Islet precursor cell (in vitro differentiated cells): Measurements from ENCODE around the gene GSX1.
"Not testable (repeated sequence)": the region's sequence is repeated elsewhere in the genome, so short reads cannot be mapped to it uniquely, and the experiment has no call there.

ENCODE experiments used
- DNase-seq: peaks from one replicate; pipeline ENCODE4 v3.0.0-alpha.2; 2018

The GSX1 gene

DNA sequence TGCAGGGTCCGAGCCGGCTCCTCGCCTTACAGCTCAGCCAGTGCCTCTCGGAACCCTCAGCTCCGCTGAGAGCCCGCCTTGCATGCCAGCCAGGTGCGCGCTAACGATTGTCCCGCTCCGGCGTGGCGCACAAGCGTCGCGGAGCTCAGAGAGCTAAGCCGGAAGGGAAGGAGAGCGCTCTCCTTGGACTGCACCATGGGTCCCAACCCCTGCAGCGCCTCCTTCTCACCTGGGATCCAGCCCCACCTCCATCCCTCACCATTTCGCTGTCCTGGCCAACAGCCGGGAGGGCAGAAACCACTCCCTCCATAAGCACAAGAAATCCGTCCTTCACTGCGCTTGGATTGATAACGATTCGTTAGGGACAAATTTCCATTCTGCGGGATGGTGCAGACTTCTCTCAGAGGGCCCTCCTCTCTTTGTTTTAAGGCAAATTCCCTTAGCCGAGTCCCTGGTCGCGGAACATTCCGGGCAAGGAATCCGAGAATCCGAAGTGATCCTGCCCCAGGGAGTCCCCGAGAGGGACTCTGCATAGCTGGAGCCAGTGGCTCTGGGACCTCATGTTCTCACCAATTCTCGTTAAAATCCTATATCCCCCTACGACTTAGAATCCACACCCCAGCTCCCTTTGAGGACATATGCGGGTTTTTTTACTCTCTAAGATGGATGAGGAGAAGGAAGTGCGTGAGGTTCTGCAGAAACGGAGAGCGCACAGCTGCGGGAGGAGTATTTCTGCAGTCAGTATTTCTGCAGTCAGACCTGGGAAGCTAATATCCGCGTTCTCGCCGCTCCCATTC lies 2.8 kb downstream of the GSX1 start:
- DNase-seq, result no peak

DNA sequence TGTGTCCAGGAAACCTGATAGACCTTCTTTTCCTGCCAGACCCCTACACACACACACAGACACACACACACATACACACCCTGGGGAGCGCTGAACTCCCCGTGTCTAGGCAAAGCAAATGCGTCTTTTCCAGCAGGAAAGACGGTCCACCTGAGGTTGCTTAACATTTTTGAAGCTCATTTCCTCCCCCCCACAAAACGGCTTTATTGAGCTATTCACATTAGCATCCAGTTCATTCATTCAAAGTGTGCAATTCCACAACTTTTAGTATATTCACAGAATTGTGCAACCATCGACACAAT lies 3.4 kb downstream of the GSX1 start:
- no peak for DNase-seq

DNA sequence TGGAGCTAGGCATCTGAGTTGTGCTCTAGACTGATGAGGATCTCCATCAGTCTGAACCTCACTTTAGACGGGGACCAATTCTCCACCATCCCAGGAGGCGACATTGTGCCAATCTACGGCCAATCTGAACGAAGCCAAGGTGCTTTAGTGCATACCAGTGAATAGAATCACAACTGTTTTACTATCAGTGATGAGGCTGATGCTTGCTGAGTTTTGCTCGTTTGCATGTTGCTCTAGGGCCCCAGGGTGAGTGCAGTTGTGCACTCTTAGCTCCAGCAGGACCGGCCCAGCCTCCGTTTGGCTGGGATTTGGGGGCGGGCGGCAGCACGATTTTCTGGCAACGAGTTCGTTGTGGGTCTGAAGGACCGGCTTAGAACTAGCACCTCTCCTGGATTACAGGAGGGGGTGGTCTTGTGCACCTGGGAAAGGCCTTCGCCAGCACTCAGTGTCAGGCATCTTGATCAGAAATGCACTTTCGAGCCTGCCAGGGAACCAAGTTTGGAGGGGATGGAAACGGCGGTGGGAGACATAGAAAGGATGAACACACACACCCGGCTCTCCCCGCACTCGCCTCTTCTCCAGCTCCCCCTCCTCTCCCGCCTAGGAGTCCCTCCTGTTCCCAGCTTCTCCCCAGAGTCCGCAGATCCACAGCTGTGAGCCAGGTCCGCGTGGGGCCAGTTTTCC lies 4.4 kb downstream of the GSX1 start:
- DNase-seq, result no peak

DNA sequence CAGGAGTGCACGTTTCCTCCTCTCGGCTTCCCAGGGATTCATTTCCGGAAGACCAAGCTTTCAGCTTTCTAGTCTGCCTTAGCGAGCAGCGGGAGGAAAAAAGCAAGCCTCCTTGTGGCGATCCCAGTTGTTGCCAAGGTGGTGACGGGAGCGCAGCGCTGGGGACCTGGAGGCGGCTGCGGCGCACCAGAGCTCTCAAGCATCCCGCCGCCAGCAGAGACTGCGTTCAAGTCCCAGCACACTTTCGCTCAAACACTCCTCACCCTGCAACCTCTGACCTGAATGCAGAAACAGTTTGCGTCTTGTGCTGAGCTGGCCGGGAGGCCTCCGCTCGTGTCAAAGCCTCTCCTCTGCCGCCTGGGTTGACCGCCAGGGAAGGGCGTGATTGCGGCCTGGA lies 4.9 kb downstream of the GSX1 start:
- DNase-seq, result peak; percentile 88

DNA sequence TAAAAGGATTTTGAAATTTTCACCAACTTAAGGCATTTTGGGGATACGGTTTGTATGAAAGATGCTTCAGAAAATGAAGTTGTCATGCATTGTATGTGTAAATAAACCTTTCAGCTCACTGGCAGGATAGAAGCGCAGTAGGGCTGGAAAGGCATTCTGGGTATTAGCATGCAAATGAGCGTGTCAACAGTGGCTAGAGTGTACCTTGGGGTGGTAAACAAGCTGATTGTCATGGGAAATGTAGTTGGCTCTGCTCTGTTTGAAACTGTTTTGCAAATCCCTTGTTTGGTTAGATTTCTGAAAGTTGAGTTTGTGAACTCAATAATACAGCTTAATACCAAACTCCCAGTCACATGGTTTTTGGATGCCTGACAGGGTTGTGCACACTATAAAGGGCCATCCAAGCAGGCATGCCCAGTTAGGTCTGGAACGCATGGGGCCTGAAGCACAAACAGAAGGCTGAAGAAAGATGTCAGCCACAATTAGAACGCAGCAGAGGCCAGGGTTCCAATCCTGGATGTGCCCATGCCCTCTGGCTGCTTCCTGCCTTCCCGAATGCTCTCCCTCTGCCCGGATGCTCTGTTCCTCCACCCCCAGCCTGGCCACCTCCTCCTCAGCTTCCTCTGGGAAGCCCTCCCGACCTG lies 14.6 kb downstream of the GSX1 start:
- no peak for DNase-seq

DNA sequence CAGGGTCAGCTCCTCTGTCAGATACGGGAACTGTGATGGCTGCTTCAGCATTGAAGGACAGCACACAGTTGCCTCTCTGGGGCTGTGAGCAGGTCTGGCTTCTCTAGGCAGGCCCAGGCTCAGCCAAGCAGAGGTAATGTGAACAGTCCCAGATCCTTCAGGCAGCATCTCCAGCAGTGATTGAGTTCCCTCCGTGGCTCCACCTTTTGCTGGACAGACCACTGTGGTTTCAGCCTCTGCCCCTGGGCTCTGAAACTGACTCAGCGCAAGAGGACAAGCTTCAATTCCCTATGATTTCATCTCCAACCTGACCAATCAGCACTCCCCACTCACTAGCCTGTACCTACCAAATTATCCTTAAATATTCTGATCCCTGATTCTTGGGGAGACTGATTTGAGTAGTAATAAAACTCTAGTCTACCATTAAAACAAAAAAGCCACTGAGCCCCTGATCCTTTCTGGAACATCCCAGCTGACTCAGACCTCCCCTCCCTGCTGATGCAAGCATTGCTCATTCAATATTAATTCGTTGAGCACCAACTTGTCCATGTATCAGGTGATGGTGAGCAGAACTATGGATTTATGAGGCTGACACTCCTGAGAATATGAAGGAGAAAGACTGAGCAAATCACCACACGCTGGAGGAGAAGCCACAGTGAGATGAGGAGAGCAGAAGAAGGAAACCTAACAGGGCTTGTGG lies 16.7 kb downstream of the GSX1 start:
- no peak for DNase-seq

DNA sequence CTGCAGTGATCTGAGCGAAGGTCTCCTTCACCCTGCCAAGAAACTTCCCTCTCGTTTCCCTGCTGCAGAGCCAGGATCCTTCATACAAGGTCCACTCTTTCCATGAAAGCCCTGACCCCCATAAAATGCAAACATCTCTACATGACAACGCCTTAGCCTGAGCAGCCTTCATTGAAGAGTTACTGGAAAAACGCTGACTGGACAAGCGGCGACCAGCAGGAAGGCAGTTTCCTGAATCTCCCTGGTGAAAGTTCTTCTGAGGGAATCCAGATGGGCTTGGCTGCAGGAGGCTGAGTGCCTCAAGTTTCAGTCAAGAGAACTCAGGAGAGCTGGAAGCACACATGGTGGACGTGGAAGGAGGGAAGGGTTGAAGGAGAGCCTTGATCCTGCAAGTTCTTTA lies 17.7 kb downstream of the GSX1 start:
- DNase-seq, result no peak

DNA sequence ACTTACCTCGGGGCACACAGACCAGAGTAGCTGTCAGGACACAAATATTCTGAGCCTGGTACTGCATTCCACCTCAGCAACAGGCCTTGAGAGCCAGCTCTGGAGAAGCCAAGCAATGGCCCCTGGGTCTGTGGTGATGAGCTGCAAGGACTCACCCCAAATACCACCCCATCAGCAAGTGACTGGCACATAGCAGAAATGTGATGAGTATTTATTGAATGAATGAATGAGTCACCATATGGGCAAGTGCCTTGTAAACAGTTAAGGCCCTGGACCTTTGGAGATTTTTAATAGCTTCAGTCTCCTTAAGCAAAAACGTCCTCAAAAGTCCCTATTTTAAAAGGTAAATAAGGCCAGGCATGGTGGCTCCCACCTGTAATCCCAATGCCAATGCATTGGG lies 18.2 kb downstream of the GSX1 start:
- DNase-seq, result no peak

DNA sequence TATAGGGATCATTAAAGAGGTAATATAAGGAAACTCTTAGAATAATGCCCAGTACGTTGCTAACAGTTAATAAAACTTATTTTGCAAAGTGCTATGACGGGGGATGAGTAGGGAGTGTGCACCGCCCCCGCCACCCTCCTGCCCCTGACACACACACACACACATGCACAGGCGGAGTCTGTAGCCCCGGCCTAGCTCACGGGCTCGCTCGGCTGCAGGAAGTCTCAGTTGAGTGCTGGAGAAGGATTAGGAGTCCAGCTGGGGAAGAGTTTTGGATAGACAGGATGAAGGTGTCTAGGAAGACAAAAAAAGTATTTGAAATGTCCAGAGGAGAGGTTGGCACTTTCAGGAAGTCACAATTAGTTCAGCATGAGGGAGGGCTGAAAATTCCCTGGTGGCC lies 21.5 kb downstream of the GSX1 start:
- DNase-seq, result no peak

DNA sequence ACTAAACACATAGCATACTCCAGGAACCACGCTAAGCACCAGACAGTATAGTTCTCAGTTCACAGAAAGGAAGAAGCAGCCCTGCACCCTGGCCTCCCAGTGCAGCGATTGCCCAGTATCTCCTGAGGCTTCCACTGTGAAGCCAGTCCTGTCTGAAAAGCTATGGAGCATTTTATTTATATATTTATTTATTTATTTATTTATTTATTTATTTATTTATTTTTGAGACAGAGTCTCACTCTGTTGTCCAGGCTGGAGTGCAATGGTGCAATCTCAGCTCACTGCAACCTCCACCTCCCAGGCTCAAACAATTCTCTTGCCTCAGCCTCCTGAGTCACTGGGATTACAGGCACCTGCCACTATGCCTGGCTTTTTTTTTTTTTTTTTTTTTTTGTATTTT lies 25.5 kb downstream of the GSX1 start:
- not testable (repeated sequence) for DNase-seq

DNA sequence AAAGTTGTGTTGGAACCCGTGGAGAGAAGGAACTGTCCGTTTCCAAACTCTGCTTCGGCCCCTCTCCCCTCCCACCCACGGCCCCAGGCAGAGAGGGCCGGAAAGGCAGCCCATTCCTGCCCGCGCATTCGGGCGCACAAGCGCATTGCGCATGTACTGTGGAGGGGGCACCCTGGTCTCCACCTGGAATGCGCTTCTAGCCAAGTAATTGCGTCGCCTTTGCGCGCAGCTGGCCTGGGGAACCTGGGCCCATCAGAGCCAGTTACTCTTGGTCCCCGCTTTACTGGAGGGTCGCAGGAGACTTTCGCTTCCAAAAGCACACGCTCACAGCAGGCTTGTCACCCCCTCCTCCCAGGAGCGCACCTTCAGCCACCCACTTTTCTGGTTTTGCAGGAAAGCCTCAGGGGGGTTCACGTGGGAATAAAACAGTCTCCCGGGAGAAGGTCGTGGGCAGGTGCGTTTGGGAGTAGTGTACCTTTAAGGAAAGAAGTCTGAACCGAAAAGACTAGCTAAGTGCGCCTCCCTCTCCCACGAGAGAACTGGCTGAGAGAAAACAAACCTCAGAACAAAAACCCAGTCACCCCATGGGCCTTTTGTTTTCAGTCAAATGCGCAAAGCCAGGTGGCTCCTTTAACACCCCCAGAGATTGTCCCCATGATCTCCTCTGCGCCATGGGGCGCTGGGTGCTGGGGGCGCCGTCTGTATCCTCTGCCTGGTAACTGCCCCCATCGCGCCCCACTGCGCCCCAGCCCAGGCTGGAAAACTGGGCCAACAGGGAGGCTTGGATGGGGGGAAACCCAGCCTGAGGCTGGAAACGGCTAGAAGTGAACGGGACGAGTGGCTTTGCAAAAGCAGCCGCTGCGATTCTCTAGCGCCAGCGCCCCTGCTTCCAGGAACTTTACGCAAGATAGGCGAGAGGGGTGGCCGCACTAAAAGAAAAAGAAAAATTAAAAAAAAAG lies 28.5 kb downstream of the GSX1 start:
- DNase-seq, result peak; percentile 12

DNA sequence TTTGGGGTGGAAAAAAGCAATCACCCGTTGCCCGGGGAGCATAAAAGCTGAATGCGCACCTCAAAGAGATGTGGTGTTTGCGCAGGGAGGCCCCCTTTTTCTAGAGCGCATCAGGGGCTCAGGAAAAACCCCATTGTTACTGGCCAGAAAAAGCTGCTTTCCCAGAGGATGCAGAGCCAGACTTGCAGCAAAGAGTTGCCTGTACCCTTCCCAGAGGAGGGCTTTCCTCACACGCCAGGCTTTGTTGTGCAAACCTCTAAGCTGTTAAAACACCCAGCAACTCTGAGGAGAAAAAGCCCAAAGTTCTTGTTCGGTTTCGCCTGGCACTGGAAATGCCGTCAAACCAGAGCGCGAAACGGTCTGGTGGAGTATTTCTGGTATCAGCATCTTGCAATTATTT lies 29.3 kb downstream of the GSX1 start:
- DNase-seq, result no peak

DNA sequence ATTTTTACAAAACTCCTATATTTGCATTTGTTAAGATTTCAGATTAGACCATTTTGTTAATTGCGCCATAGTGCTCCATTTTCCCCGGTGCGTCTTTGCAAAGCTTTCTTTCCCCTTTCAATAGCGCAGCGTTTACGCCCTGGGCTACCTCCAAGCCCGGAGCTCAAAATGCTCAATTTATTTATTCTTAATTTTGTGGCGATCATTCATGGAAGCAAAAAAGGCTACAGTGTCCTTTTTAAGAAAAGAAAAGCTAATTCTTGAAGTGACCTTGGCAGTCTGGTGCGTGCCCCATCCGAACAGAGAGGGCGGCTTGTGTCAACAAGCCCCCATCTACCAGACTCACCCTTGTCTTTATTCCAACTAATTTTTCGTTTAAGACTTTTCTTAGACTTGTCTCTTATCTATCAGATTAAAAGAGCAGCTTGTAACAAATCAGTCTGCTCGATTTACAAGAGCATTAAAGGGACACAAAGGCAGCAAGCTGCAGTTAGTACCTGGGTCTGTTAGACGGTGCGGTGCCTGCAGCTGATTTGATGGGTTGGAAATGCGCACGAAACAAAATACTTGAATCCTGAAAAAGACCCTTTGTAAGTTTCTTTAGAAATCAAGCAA lies 30.1 kb downstream of the GSX1 start:
- peak; percentile 20 for DNase-seq

DNA sequence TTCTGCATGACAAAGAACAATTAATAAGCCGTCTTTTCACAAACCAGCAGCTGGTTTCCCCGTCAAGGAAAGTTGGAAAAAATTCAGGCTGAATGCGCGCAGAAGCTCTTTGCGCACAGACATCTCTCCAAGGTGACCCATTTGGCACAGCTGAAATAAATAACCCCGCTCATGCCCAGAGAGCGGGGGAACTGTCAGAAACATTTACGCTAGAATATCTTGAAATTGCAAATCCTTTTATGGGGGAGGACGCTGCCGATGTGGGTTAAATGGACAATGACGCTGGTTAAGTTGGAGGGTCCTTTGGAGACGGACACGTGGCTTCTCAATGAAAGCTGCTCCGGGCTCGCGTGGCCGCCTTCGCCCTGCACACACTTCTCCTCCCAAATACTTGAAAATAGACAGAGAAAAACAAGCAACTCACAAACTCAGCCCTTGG lies 30.6 kb downstream of the GSX1 start:
- DNase-seq, result peak; percentile 40

DNA sequence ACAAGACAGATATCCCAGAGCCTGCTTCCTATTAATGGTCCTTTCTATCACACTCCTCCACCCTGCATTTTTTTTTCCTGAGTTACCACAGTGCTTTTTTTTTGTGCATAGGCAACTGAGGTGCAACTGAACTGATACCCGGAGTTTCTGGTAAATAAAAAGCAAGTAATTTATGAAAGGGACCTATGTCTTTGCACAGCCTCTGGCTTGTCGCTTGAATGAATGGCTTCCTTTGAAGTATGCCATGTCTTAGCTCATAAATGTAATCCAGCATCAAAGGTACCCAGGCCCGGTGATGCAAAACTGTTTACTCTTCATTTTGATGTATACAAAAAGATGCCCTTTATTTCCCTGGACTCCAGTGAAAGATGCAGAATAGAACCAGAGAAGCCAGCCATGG lies 31.8 kb downstream of the GSX1 start:
- DNase-seq, result no peak

DNA sequence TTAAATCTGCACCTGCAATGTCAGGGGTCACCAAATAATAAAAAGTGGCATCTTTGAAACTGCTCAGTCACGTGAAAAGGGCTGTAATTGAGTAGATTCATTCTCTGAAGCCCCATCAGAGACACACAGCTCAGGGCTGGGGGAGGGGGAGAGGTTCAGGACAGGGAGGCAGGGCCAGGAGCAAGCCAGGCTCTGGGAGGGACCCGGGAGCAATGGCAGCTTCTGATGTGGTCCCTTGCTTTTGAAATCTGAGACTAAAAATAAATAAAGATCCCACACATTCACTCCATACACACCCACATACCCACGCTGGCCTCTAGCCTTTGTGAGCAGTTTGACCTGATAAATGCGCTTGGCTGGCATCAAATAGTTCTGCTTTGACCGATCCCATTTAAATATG lies 32.8 kb downstream of the GSX1 start:
- no peak for DNase-seq

DNA sequence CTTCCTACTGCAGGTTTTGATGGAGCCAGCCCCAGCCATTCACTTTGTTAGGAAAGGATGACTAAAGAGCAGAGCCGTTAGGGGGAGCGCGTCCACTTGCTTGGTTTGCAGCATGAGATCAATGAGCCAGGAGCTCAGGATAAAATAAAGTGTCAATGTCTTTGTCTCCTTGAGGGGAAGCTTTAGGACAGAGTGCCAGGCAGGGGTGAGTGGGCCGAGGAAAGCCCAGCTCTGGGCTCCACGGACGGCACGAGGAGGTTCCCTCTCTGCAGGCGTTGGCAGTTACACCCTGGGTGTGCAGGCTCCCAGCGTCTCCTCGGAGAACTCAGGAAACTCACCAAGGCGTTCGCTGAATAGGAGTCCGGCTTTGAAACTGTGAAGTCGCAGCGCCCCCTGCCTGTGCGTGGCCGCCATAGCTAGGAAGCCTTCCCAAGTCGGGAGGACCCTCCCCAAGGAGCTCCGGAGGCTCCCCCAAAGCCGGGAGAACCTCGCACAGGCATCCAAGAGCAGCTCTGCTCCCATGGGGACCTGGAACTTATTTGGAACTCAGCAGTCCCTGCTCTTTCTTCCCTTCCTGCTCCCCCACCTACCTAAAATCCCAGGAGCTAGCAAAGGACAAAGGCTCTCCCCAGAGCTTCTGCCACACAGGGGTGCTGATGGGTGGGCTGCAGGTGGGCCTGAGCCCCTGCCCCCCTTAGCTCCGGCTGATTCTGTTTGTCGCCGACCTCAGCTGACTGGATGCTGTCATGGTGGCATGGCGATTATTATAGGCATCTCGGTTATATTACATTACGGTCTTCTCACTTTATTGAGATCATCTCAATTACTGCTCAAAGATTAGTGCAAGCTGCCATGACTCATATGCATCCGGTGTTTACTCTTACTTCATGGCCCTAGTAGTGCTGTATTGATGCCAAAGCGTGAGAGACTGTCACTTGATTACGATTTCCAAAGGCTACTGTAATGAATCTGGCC lies 34.4 kb downstream of the GSX1 start:
- peak; percentile 90 for DNase-seq

DNA sequence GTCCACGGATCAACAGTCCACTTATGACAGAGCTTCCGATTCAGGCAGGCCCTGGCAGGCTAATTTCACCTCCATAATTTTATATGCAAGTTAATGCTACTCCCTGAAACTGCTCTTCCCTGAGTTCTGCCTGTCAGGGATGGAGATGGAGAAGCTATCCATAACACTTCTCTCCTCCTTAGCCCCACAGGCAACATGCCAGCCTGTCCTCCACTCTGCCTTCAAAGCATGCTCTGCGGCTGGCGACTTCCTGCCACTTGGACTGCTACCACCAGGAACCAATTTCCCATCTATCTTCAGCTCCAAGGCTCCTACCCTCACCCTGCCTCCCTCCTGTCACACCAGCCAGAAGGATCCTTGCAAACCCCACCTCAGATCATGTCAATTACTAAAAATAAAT lies 35.4 kb downstream of the GSX1 start:
- peak; percentile 39 for DNase-seq

DNA sequence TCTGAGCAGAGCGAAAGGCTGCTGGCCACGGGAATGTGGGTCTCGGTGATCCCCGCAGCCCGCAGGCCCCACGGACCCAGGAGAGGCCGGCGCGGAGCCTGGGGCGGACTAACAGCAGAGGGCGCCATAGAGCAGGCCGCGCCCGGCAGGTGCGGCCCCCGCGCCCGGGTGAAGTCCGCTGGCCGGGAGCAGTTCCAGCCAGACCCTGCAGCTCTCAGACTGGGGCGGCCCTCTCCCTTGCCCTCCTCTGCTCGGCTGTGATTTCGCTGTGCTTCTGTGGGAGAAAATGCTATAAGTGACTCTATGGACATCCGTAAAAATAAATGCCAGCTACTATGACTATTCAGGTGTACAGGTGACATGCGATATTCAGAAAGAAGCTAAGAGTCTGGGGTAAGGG lies 37.7 kb downstream of the GSX1 start:
- DNase-seq, result peak; percentile 75

DNA sequence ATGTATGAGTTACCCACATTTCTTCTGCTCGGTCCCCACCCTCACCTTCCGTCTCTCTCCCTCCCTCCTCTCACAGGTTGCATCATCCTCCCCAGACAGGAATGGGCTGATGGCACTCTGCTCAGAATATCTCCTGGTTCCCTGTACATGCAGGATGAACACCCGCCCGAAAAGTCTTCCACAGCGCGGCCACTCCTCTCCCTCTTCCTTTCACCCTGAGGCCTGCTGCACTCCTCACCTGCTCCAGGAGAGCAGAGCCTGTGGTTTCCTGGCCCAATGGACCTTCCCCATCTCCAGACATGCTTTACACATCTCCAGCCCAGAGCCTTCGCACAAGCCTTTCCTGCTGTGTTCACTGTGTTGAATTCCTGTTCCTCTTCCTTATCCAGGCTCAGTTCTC lies 40.9 kb downstream of the GSX1 start:
- DNase-seq, result peak; percentile 28

DNA sequence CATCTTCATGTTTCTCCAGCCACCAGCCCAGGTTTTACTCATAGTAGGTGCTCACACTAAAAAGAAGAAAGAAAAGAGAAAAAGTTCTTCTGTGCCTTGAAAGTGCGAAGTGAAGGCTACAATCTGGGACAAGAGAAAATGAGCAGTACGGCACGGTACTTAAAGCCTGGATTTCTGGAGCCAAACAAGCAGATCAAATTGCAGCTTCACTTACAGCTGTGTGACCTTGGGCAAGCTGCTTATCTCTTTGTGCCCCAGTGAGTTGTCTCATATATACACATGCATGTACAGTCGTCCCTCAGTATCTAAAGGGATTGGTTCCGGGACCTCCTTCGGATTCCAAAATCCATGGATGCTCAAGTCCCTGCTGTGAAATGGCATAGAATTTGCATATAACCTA lies 41.8 kb downstream of the GSX1 start:
- DNase-seq, result peak; percentile 37
